Measurements from ENCODE around the gene CAMTA1.

DNA sequence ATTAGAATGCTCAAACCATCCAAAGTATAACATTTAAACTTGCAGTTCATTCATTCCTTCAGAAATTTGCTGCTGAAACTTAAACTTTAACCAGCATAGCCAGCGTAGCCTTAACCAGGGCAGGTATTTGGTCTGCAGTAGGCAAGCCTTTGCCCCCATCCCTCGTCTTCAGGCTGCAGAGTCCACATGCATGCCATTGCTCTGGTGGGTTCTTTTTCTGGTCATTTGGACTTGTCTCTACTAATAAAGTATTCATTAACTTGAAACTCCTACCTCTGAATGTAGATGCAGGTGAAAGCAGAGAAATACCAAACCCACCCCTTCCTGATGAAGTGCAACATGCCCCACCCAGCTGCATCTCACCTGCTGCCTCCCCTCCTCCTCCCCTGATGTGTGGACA, 100.2 kb downstream of the CAMTA1 start:
- no peak for TF ChIP-seq EZH2 (IDR thresholded peaks at IDR 0.05; ENCODE audit: borderline replicate concordance)
- TF ChIP-seq CTCF (IDR thresholded peaks at IDR 0.05; ENCODE audit: poor library complexity) = no peak
- TF ChIP-seq EZH2phosphoT487 (IDR thresholded peaks at IDR 0.05; ENCODE audit: low read depth, severe bottlenecking, unreplicated experiment) = no peak

Measured in hepatocyte (in vitro differentiated cells).